Camera-type eye (tissue), 1 donor: Measurements from ENCODE around the gene KREMEN2. TPM values are rescaled to one million over a fixed set of nuclear protein-coding genes. Genes with fewer than 3 reads are reported as not detected.

ENCODE experiments used
- total RNA-seq: library from RNA; depleted of rRNA; stranded (reverse); fragments of >200 nt; gene quantifications from one replicate; pipeline ENCODE4 v1.2.3, GENCODE V29; 2014

Gene KREMEN2, protein sequence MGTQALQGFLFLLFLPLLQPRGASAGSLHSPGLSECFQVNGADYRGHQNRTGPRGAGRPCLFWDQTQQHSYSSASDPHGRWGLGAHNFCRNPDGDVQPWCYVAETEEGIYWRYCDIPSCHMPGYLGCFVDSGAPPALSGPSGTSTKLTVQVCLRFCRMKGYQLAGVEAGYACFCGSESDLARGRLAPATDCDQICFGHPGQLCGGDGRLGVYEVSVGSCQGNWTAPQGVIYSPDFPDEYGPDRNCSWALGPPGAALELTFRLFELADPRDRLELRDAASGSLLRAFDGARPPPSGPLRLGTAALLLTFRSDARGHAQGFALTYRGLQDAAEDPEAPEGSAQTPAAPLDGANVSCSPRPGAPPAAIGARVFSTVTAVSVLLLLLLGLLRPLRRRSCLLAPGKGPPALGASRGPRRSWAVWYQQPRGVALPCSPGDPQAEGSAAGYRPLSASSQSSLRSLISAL
- 1.6 TPM for total RNA-seq

DNA sequence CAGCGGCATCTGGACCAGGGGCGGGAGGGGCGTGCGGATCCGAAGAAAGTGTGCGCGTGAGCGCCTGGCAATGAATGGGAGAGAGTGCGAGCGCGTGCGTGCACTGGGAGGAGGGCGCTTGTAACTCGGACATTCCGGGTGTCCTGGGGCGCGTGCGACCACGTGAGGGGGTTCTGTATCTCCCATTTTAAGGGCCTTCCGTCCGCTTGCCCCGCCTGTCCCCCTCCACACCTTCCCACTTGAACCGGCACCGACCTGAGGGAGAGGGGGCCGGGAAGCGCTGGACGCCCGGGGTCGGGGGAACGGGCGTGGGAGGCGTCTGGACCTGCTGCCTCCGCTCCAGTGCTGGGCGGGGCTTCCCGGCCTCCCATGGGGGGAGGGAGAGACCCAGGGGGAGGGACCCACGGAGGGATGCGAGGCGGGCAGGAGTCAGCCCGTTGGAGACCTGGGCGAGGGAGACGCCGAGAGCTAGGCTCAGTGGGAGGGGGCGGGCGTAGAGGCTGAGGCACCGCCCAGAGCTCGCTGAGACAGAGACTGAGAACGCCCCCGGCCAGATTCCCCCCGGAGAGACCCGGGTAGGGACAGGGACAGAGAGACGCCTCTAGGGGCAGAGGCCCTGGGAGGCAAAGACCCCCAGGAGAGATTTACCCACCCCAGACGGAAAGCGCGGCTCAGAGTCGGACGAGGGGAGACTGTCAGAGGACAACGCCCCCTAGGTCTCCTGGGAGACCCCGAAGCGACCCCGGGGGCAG lies at the start of gene KREMEN2:
KREMEN2 (plus strand) TSS at position 553 of the 752 bp plus-strand sequence. CDS start 246 bp downstream, outside the sequence.

DNA sequence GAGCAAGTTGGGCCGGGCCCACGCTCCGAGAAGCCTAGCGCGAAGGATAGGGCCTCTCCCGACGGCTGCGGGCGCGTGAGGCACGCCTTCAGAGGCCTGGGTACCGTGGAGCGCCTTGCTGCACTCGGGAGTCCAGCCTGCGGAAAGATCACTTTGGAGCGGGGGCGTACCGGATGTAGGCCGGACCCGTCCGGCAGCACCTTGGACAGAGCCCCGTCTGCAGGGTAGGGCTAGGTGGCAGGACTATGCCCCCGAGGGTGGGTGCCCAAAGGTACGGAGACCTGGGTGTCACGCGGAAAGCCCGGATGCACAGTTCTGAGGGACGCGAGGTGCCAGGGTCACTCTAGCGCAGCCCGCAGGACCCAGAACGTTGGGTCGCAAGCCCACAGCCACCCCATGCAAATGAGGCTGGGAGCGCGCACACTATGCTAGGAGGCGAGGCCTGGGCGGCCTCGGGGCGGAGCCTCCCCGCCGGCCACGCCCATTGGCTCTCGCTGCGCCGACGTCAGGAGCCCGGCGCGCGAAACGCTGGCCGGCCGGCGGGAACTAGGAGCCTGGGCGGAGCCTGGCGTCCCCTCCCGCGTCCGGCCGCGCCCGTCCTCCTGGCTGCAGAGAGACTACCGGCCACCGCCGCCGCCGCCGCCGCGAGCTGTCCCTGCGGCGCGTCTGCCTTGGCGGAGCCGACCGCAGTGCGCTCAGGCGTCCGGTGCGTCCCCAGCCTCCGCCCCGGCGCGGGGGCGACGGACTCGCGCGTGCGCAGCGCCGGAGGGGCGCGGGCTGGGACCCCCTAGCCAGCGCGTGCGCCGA lies 4.9 kb downstream of the KREMEN2 start, which contains the start of gene PAQR4:
PAQR4 (plus strand) TSS at position 611 of the 807 bp plus-strand sequence. CDS start 327 bp downstream, outside the sequence.

DNA sequence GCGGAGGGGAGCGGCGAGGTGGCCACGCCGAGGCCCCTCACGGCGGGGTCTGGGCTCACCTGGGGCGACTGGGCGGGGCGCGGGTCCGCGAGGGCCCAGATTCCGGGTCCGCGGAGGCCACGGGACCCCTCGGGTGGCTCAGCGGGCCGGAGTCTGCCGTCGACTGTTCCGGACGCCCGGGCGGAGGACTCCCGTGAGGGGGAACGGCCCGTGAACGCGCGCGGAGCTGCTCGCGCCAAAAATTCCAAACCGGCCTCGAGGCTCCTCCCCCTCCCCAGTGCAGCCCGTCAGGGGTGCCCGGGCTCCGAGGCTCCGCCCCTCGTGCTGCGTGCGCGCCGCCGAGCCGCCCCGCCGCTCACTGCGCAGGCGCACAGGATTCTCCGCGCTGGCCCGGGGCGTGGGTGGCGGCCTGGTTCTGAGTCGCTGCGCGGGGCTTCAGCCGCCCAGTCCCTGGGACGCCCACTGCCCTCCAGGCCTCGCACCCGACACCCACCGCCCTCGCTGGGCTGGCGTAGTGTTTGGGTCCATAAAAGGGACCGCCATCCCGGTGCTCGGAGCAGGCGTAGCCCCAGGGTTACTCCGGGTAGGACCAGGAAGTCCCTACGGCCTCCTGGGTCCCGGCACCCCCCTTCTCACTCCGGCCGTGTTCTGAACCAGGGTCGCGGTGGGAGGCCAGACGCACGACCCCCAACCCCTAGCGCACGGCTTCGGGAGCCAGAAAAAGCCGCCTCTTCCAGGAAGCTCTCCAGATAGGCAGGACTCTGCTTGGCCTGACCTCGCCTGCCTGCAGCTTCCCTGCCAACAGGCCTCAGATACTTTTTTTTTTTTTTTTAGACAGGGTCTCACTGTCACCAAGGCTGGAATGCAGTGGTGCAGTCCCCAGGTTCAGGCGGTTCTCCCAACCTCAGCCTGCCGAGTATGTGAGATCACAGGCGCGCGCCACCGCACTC lies 16.4 kb downstream of the KREMEN2 start, which contains the start of gene PKMYT1:
PKMYT1 (minus strand) TSS at position 220 of the 950 bp plus-strand sequence. CDS start 789 bp downstream, outside the sequence.

DNA sequence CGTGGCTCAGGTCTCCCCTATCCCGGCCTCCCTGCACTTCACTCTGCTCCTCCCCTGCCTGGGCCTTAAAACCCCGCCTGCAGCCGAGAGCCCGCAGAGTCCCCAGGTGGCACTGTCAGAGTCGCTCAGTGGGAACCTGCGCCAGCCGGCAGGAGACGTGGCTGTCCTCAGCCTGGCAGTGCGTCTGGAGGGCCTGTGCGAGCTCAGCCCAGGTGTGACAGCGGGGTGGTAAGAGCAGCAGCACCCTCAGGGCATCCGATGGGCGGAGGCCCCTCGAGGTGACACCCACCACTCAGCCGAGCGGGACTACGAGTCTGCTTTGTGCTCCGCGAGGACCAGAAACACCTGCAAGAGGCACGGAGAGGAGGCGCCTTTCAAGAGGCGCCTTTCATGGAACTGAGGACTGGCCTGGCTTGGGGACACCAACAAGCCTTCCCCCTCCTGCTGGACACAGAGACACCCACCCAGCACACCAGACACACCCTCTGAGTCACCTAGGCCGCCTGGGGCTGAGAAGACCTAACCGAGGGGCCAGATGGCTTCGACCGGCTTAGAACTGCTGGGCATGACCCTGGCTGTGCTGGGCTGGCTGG lies 48.8 kb downstream of the KREMEN2 start, which contains the start of gene CLDN9:
CLDN9 (plus strand) TSS at position 96 of the 593 bp plus-strand sequence; CDS start at position 536, 440 bp downstream.

Other genes starting within 250 kb of the KREMEN2 start
- 2.0 TPM for gene PRSS27, start 244.1 kb upstream of the KREMEN2 start, total RNA-seq
- 265 TPM for gene SRRM2, start 211.6 kb upstream of the KREMEN2 start, total RNA-seq
- 283 TPM for gene ELOB, start 187.0 kb upstream of the KREMEN2 start, total RNA-seq
- 2.9 TPM for gene PRSS33, start 176.7 kb upstream of the KREMEN2 start, total RNA-seq
- not detected for gene PRSS41, start 165.8 kb upstream of the KREMEN2 start, total RNA-seq
- gene PRSS21, start 147.0 kb upstream of the KREMEN2 start, total RNA-seq, result not detected
- gene ZG16B, start 134.0 kb upstream of the KREMEN2 start, total RNA-seq, result 4.8 TPM
- gene PRSS22, start 106.1 kb upstream of the KREMEN2 start, total RNA-seq, result 1.2 TPM
- 46.7 TPM for gene FLYWCH2, start 81.1 kb upstream of the KREMEN2 start, total RNA-seq
- gene FLYWCH1, start 52.3 kb upstream of the KREMEN2 start, total RNA-seq, result 35.2 TPM
- 23.0 TPM for gene PAQR4, start 5.1 kb downstream of the KREMEN2 start, total RNA-seq
- 8.2 TPM for gene PKMYT1, start 16.2 kb downstream of the KREMEN2 start, total RNA-seq
- gene CLDN9, start 48.6 kb downstream of the KREMEN2 start, total RNA-seq, result not detected
- gene CLDN6, start 53.9 kb downstream of the KREMEN2 start, total RNA-seq, result not detected
- gene TNFRSF12A, start 56.1 kb downstream of the KREMEN2 start, total RNA-seq, result 10.3 TPM
- gene HCFC1R1, start 59.7 kb downstream of the KREMEN2 start, total RNA-seq, result 10.0 TPM
- gene THOC6, start 59.8 kb downstream of the KREMEN2 start, total RNA-seq, result 10.3 TPM
- gene BICDL2, start 72.7 kb downstream of the KREMEN2 start, total RNA-seq, result 3.1 TPM
- gene MMP25, start 82.3 kb downstream of the KREMEN2 start, total RNA-seq, result 2.1 TPM
- gene IL32, start 101.4 kb downstream of the KREMEN2 start, total RNA-seq, result 33.9 TPM
- not detected for gene ZSCAN10, start 135.0 kb downstream of the KREMEN2 start, total RNA-seq
- gene ZNF205, start 148.3 kb downstream of the KREMEN2 start, total RNA-seq, result 19.0 TPM
- gene ZNF213, start 170.8 kb downstream of the KREMEN2 start, total RNA-seq, result 13.0 TPM
- not detected for gene OR1F1, start 223.9 kb downstream of the KREMEN2 start, total RNA-seq